Stimulated activated CD8-positive, alpha-beta memory T cell treated with anti-CD3 and anti-CD28 coated beads, Interleukin-7, amount 100 ng/mL, for 4 hours (primary cell): ENCODE data around the gene FARSB.

Source experiments
- DNase-seq, 2 donors: peaks; one replicate each; pipeline ENCODE4 v3.0.0-alpha.2; 2020; ENCODE audit warnings: low read depth in 2 of 2

Gene FARSB

GRCh38 chr2:222668494-222669154 lies 12.7 kb upstream of the FARSB start:
- no peak for DNase-seq

GRCh38 chr2:222663479-222663878 lies 7.6 kb upstream of the FARSB start:
- no peak for DNase-seq

GRCh38 chr2:222656526-222657446 lies 894 bp upstream of the FARSB start:
- no peak for DNase-seq

- DNase-seq, result no peak
Observed at GRCh38 chr2:222653280-222653679, 2.6 kb downstream of the FARSB start.

GRCh38 chr2:222652491-222653255 lies 3.2 kb downstream of the FARSB start:
- no peak for DNase-seq

GRCh38 chr2:222651718-222652418 lies 4.0 kb downstream of the FARSB start:
- DNase-seq, result no peak

GRCh38 chr2:222649801-222650200 lies 6.1 kb downstream of the FARSB start:
- no peak for DNase-seq

GRCh38 chr2:222646008-222646407 lies 9.9 kb downstream of the FARSB start:
- no peak for DNase-seq

- DNase-seq, result no peak
Observed at GRCh38 chr2:222643134-222643533, 12.8 kb downstream of the FARSB start.

GRCh38 chr2:222641336-222641735 lies 14.6 kb downstream of the FARSB start:
- no peak for DNase-seq

GRCh38 chr2:222637067-222637466 lies 18.8 kb downstream of the FARSB start:
- DNase-seq, result no peak

- DNase-seq, result no peak
Observed at GRCh38 chr2:222635295-222635694, 20.6 kb downstream of the FARSB start.

- no peak for DNase-seq
Observed at GRCh38 chr2:222627764-222628163, 28.1 kb downstream of the FARSB start.

- no peak for DNase-seq
Observed at GRCh38 chr2:222623756-222624309, 32.1 kb downstream of the FARSB start.

GRCh38 chr2:222622910-222623309 lies 33.0 kb downstream of the FARSB start:
- no peak for DNase-seq

- no peak for DNase-seq
Observed at GRCh38 chr2:222621893-222622292, 34.0 kb downstream of the FARSB start.

- no peak for DNase-seq
Observed at GRCh38 chr2:222615320-222615719, 40.6 kb downstream of the FARSB start.

- no peak for DNase-seq
Observed at GRCh38 chr2:222613715-222614331, 42.1 kb downstream of the FARSB start.

GRCh38 chr2:222611684-222612083 lies 44.2 kb downstream of the FARSB start:
- no peak for DNase-seq

GRCh38 chr2:222610746-222611145 lies 45.1 kb downstream of the FARSB start:
- DNase-seq, result no peak

- no peak for DNase-seq
Observed at GRCh38 chr2:222609381-222609780, 46.5 kb downstream of the FARSB start.
